SH-SY5Y (cell line): Measurements from ENCODE around the gene ANGPTL3.

Source experiments
- GATA2 ChIP-seq: IDR thresholded peaks from 2 replicates; pipeline ENCODE4 v1.6.1; 2011; ENCODE audit warnings: mild to moderate bottlenecking, low read depth, low read length
- GATA3 ChIP-seq: IDR thresholded peaks from 2 replicates; pipeline ENCODE4 v1.6.1; 2011; ENCODE audit warnings: low read depth, mild to moderate bottlenecking, low read length, moderate library complexity

DNA sequence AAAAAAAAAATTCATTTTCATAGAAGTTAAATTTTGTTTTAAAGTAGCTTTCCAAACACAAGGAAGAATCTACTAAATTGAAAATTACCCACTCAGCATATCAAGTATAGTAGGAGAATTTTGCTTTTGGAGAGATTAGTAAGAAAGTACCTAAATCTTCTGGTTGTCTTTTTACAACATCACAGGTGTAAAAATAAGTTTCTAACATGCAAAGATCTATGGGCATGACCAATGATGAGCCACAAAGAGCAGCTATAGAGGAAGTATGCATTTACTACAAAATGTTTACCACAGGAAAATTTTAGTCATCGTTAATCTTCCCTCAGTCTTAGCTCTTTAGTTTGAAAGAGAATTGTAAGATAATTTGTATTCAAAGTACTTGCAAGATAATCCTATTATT lies 28.1 kb downstream of the ANGPTL3 start:
- TF ChIP-seq GATA2 (no peak), GATA3 (no peak)
